NCI-H2029 (cell line): Measurements from ENCODE around the gene AMOTL2.
A peak's percentile ranks its signal among the peaks of the same experiment; 100 is the strongest.

ENCODE experiments used
- DNase-seq: peaks from one replicate; lab custom pipeline; 2025; lab: John Stamatoyannopoulos, UW

The AMOTL2 gene

GRCh38 chr3:134374105-134374790, at the start of gene AMOTL2:
Gene AMOTL2 (minus strand): TSS chr3:134374447. CDS start chr3:134371433, 3,014 bp downstream.
- peak; percentile 39 for DNase-seq

DNA sequence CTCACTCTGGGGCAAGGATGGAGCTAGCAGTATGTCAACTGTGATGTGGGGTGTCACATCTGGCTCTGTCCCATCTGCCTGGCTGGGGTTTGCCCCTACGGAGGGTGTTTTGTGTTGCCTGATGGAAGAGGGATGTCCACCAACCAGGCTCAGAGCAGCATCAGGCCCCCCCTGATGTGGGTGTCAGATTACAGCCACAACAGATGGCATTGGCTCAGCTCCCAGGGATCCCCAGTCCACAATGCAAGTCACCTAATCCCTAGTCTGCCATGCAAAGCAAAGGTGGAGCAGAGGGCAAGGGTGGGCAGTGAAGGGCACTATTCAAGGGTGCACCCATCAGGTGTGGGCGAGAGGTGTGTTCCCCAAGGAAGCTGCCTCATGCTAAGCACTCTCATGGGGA, 48.9 kb upstream of the AMOTL2 start:
- peak; percentile 53 for DNase-seq

DNA sequence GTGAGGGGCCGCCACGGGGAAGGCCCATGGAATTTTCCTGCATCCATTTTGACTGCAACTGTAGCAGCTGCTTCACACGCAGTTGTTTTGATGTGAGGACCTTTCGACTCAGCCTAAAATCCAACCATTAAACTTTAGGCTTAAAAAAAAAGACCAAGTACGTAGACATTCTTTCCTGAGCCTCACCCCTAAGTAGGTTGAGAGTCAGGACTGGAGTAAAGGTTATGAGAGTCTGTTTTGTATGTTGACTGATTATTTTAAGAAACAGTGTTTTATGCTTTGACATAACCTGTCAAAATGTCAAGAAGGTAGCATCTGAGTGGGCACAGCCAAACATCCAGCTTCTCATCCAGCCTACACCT, 45.7 kb upstream of the AMOTL2 start:
- no peak for DNase-seq

GRCh38 chr3:134419214-134419959, 45.1 kb upstream of the AMOTL2 start:
- peak; percentile 45 for DNase-seq

- no peak for DNase-seq
Observed at GRCh38 chr3:134409041-134409440, 34.8 kb upstream of the AMOTL2 start.

- no peak for DNase-seq
Observed at GRCh38 chr3:134407239-134407625, 33.0 kb upstream of the AMOTL2 start.

DNA sequence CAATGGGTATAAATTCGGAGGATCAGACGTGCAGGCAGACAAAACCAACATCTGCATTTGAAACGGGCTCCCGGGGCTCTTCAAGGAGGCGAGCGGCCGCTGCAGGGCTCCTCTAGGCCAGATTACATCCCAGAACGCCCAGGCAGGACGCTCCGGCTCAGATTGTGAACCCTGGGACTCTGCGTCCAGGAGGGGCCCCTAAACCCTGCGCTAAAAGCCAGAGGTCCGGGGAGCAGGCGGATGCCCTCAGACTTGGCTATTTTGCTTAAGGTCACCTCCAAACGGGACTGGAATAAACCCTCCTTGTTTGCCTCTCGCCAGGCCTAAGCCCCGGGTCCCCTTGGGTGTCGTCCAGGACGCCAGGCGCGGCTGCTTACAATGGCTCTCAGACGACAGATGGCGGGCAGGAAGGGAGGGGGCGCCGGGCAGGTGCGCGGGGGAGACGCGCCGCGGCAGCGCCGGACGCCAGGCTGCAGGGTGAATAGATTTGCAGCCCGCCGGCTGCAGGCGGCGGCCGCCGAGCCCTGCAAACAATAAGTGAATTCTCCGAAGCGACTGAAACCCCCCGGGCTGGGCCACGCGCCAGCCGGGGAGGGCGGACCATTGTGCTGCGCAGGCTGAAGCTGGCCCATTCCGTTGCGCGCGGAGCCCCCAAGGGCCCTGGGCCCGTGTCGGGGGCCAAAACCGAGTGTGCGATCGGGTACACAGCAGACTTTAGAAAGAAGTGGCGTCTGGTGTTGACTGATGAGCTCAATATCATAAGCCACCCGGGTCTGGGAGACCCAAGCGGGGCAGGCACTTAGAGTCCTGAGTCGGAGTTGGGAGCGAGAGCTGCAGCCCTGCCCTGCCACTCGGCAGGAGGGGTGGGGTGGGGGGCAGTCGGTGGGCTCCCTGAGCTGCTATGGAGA, 32.3 kb upstream of the AMOTL2 start:
- peak; percentile 67 for DNase-seq

DNA sequence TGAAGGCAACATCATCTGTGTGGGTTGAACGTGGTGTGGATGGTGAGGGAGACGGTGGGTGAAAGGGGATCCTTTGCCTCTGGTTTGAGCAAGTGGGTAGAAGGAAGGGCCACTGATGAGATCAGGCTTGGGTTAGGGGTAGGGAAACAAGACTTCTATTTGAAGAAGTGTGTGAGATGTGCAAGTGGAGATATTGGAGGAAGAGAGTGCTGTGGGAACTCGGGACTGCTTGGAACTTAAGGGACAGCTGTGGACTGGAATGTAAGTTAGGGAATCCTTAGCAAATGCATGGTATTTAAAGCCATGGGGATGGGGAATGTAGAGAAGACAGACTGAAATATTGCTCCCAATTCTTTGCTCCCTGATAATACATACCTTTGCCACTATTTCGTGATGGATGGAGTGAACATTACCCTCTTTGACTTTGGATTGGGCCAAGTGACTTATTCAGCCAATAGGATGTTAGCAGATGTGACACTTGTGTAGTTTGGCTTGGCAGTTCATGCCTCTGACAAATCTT, 30.2 kb upstream of the AMOTL2 start:
- DNase-seq: no peak

- DNase-seq: no peak
Observed at GRCh38 chr3:134397755-134398154, 23.5 kb upstream of the AMOTL2 start.

DNA sequence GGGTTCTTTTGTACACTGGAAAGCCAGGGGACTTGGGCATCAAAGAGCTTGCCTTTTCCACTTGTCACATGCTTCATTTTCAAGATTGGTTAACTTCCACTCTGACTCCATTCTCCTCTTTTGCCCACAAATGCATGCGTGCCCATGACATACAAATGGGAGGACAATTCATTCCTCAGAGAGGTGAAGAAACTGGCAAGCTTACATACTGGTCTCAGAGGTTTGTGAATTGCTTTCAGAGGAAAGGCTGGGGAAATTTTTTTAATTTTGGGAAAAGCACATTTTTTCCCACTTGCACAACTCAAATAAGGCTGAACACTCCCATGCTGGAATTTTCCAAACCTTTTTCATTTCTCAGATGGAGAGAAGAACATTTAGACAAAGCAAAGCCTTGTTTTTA, 20.9 kb upstream of the AMOTL2 start:
- DNase-seq: no peak

- DNase-seq: no peak
Observed at GRCh38 chr3:134394380-134394779, 20.1 kb upstream of the AMOTL2 start.

DNA sequence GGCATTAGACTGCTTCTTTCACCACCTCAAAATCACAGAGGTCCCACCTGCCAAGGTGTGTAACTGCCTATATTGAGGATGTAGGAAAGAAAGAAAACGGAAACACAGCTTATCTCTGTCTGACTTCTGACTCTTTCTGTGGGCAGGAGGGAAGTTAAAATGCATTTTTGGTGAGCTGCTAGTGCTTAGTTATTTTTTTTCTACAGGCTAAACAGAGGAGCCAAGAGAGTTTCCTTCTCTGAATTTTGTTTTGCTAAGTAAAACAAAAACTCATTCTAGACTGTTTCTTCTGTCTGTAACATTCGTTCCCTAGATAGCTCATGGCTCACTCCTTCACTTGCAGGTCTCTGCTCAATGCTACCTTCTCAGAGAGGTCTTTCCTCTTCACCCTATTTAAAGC, 18.8 kb upstream of the AMOTL2 start:
- DNase-seq: no peak

DNA sequence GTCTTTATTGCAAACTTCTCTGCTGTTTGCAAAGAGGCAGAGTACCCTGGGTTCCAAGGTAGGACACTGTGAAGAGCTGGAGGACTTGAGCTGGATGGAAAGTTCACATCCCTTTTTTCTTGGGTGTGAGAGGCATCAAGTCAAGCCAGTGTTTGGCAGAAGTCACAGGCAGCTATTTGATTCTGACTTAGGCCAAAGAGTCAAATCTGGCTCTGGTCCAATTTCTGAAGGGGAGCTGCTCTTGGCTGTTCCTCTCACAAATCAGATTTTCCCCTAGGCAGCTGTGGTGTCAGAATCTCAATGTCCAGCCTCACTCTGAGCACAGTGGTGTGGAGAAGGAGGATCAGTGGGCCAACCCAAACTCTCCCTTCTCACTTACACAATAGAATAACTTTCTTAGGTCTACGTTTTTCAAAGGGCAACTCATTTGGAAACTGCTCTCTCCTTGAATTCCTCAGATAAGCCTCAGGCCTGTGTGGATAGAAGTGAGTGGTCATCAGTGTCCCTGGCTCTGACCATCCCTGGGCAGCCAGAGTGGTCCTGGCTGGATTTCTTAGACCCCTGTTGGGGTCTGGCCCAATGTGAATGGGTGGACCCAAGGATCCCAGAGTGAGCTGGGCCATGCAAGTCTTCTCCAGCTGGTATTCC, 18.2 kb upstream of the AMOTL2 start:
- no peak for DNase-seq

GRCh38 chr3:134389865-134390264, 15.6 kb upstream of the AMOTL2 start:
- DNase-seq: no peak

- no peak for DNase-seq
Observed at GRCh38 chr3:134388788-134389485, 14.7 kb upstream of the AMOTL2 start.

- DNase-seq: no peak
Observed at GRCh38 chr3:134388292-134388691, 14.0 kb upstream of the AMOTL2 start.

- DNase-seq: no peak
Observed at GRCh38 chr3:134387293-134387692, 13.0 kb upstream of the AMOTL2 start.

DNA sequence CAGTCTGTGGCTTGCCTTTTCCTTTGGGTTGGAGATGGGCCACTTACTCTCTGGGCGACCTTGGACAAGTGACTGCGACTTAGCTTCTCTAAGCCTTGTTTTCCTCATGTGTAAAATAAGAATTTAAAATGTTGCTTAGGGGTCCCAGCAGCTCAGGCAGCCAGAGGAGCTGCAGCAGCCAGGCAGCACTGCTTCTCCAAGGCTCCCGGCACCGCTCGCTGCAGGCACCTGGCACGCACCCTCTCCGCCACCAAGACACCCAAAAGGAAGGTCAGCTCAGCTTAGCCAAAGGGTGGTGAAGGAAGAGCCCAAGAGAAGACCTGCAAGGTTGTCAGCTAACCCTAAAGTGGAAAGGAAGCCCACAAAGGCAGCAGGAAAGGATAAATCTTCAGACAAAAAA, 10.7 kb upstream of the AMOTL2 start:
- no peak for DNase-seq

- peak; percentile 84 for DNase-seq
Observed at GRCh38 chr3:134381831-134382442, 7.7 kb upstream of the AMOTL2 start.

DNA sequence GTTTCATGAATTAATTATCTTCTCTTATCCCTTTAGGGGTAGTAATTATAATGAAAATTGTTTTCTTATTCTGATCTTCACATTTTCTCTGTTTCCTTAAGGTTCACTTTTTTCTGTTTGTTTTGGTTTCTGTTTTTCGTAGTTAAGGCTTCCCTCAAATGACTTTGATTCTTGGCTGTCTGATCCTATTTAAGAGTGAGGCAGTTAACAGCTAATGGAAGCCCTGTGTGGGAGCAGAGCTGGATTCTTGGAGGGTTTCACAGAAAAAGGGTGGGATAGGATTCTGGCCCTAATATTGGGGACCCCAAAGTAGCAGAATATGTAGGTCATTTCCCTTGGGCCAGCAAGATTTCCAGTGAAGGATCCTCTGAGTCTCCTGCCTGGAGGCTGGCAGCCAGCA, 6.8 kb upstream of the AMOTL2 start:
- no peak for DNase-seq

GRCh38 chr3:134380249-134380648, 6.0 kb upstream of the AMOTL2 start:
- DNase-seq: no peak
